COLO829 (cell line): Measurements from ENCODE around the gene ALG8.
"Not testable (repeated sequence)": the region's sequence is repeated elsewhere in the genome, so short reads cannot be mapped to it uniquely, and the experiment has no call there.

Experiments used
- DNase-seq: peaks from one replicate; pipeline ENCODE4 v3.0.0; 2012; ENCODE audit warnings: low spot score

The ALG8 gene

DNA sequence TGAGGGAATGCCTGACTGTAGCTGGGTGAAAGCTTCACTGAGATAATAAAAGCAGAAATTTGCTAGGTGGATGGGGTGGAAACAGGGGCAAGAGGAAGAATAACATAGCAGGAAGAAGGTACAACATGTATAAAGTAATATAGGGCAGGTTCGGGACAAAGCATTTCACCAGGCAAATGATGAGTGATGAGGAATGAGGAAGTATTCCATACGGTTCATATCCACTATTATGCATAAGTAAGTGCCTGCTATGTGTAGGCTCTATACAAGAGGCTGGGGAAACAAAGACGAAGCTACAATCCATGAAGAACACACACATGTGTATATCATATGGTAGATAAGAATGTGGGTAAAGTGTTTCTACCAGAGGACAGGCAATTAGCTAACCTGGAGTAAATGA is 67.7 kb downstream of the ALG8 start:
- DNase-seq = no peak

DNA sequence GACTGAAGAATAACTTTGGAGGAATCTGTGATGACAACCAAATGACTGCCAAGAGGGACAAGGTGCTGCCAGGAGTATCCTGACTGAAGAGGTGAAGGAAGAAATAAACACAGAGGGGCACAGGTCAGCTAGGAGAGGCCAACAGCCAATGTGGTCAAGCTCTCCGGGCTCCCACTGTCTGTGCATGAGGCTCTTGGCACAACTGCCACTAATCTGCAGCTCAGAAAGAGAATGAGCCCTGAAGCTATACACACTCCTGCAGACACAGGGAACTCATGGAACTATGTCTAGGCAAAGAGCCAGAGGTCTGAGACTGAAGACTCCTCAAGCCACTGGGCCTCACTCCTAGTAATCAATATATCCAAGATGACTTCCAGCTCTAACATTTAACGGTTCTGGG is 68.8 kb downstream of the ALG8 start:
- DNase-seq = no peak

DNA sequence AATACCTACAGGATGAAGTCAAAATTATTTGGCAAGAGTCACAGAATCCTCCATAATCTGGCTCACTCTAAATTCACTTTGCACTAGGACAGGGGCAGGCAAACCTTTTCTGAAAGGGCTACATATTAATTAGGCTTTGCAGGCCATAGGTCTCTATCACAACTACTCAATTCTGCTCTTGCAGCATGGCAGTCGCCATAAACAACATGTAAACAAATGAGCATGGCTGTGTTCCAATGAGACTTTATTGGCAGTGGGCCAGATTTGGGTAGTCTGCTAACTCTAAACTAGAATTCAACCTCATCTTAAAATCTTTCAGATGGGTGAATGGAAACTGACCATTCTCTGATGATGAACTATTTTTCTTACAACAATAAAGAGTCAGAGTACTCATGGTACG is 70.0 kb downstream of the ALG8 start:
- no peak for DNase-seq

DNA sequence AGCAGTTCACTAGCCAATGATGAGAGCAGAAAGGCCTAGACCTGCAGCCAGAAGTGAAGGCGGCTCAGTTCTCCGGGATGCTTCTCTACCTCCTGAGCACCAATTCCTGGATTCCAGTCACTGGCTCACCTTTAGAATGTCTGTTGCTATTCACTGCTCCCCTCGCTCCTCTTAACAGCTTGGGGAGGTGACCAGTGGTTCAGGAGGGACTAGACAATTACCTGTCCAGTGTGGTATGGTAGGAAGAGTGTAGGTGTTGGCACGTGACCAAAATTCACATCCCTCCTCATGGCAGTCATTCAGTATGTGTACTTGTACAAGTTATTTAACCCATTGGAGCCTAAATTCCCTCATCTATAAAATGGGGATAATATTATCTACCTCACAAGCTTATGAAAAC is 71.7 kb downstream of the ALG8 start:
- DNase-seq = no peak

DNA sequence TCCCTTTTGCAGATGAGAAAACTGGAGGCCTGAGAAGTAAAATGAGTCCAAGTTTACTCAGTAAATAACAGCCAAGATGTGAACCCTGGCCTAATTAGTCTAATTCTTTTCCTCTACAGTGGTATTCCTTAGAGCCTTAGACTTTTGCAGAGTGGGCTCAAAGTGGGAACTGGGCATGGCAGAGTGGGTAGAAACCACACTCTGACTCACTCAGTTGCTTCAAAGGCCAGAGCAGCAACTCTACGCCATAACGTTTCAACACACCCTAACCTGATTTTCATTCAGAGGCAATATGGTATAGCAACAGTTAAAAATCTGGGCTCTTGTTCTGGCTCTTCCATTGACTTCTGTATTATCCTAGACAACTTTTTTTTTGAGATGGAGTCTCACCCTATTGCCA is 73.0 kb downstream of the ALG8 start:
- DNase-seq = no peak

DNA sequence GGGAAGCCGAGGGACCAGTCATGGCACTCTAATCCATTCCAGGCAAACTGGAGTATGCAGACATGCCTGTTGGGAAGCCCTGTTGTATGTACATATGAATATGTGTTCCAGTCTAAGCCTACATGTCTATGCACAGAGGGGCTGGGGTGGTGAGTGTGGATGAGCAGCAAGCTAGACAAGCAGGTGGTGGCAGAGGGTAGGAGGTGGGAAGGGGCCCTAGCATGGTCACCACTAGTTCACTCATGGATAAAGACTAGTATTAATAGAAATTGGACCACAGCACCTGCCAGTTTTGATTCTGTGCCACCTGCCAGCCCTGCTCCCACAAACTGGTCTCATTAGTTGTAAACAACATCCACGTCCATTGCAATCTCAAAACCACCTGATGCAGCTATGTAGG is 74.2 kb downstream of the ALG8 start:
- no peak for DNase-seq

DNA sequence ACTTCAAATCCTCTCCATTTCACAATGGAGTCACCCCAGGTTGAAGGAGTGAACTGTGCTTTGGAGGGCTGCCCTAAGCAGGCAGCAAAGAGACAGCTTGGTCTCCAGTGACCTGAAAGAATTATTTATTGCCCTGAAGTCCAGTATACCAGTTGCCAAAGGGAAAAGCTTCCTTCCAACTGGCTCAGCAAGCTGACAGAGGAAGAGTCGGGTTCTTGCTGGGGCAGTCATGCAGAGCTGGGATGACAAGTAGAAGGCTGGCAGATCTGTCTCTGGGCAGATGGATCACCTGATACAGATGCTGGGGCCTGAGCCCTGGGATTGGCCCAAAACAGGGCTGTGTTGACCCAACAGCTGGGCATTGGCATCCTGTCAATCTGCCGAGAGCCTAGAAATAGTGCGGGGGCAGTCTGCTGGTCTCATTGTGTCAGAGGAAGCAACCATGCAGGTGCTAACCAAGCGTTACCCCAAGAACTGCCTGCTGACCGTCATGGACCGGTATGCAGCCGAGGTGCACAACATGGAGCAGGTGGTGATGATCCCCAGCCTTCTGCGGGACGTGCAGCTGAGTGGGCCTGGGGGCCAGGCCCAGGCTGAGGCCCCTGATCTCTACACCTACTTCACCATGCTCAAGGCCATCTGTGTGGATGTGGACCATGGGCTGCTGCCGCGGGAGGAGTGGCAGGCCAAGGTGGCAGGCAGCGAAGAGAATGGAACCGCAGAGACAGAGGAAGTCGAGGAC is 75.8 kb downstream of the ALG8 start, which contains the start of gene THRSP:
TSS of gene THRSP (plus strand) at position 422 of the 742 bp plus-strand sequence. CDS start at position 443, 21 bp downstream.
- no peak for DNase-seq

DNA sequence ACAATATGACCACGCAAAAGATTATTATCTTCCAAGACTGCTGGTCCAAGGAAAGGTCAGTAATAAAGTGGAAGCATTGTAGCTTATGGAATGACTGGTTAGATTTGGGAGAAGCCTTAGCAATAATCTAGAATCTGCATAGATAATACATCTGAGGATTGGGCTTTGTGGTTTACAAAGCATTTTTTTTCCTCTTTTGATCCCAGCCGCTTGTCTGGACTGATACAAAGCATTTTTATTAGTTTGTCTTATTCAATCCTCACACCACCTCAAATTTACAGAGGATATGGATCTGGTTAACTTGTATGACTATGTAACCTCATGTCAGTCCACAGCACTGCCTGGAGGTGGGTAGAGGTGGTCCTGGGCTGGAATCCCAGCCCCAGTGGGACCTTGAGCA is 76.8 kb downstream of the ALG8 start:
- no peak for DNase-seq

DNA sequence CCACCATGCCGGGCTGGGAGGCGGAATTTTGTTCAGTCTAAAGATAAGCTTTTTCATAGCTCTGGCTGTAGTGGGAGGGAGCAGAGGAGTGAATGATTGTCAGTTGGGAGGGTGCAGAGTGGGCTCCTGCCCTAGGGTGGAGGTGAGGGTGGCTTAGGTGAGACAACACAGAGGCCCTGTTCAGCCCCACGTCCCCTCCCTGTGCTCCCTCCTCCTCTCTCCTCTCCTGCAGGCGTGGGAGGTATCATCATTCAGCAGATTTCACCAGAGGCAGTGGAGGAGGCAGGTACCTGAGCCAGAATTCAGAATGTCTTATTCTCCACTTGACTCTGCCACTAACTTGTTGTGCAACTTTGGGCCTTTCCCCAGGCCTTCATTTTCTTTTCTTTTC is 77.5 kb downstream of the ALG8 start:
- DNase-seq = no peak

DNA sequence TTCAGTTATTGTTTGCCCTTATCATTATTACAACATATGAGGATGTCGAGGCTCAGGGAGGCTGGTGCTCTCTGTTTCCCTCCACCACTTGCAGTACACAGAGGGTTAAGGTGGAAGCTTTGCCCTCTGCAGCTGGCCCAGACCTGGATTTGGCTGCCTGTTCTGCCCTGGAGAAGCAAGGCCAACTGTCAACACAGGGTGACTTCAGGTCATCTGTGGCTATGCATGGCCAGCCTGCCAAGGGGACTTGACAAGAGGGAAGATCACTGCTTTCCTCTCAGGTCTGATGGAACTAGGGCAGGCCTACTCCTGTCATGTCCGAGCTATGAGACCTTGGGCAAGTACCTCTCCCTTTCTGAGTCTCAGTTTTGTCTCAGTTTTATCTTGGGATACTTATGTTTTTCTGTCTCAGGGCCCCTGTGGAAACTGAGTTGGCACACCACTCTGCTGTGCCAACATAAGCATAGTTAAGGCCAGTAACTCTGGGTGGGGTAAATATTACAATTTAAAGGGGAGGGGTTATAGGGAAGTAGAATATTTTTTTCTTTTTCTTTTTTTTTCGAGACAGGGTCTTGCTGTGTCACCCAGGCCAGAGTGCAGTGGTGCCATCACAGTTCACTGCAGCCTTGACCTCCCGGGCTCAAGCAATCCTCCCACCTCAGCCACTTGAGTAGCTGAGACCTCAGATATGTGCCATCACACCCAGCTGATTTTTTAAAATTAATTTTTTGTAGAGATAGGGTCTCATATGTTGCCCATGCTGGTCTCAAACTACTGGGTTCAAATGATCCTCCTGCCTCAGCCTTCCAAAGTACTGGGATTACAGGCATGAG is 78.1 kb downstream of the ALG8 start:
- no peak for DNase-seq

DNA sequence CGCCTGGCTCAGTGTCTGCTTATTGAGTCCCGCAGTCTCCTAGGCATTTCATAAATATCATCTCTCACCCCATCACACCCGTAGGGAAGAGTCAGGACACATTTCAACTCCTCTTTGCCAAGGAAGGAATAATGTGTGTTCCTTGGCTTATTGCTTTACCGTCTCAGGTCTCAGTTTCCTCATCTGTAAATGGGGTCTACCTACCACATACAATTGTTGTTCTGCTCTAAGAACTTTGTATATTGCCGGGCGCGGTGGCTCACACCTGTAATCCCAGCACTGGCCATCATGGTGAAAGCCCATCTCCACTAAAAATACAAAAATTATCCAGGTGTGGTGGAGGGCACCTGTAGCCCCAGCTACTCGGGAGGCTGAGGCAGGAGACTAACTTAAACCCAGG is 78.9 kb downstream of the ALG8 start:
- no peak for DNase-seq

DNA sequence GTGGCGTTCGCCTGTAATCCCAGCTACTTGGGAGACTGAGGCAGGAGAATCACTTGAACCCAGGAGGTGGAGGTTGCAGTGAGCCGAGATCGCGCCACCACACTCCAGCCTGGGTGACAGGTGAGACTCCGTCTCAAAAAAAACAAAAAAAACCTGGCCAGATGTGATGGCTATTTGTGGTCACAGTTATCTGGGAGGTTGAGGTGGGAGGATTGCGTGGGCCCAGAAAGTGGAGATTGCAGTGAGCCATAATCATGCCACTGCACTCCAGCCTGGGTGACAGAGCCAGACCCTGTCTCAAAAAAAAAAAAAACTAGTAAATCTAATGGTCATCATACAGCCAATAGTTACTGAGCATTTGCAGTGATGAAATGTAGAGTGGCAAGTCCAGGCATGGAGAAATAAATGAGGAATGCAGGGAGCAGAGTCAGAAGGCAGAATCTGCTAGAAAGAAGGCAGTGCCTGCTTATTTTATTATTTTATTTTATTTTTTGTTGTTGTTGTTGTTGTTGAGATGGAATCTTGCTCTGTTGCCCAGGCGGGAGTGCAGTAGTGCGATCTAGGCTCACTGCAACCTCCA is 79.6 kb downstream of the ALG8 start:
- DNase-seq = not testable (repeated sequence)

DNA sequence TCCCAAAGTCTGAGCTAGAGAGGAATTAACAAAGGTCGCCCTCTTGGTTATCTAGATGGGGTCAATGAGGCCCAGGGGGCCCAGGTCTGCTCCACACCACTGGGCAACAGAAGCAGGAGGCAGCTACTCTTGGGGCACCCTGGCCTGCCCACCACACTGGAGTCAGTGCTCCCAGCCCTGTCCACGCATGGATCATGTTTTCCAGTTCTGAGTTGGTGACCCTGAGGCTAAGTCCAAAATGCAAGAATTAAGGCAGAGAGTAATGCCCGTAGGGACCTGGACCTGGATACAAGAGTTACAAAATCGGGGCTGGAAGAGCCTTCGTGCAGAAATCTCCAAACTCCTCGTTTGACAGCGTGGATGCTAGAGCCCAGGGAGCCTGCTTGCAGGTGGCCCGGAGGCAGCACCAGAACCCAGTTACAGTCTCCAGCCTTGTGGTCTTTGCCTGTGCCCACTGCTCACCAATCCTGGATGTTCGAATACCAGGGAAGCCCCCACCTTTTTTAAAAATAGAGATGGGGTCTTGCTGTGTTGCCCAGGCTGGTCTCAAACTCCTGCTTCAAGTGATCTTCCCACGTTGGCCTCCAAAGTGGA is 81.9 kb downstream of the ALG8 start:
- no peak for DNase-seq

DNA sequence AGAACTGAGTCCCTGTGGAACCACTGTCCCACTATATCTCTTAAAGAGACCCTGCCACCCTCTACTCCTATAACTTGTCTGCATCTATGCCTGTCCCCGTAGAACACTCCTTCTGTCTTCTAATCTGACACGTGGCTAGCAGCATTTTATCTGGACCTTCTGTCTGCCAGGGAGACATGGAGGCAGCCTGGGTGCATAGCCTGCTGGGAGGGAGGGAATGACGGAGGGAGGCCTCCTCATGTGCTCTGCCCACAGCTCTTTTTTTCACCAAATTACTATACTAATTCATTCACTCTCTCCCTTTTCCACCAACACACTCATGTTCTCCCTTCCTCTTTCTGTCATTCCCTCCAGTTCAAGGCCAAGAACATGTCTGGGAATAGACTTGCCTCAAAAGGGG is 83.3 kb downstream of the ALG8 start:
- no peak for DNase-seq

DNA sequence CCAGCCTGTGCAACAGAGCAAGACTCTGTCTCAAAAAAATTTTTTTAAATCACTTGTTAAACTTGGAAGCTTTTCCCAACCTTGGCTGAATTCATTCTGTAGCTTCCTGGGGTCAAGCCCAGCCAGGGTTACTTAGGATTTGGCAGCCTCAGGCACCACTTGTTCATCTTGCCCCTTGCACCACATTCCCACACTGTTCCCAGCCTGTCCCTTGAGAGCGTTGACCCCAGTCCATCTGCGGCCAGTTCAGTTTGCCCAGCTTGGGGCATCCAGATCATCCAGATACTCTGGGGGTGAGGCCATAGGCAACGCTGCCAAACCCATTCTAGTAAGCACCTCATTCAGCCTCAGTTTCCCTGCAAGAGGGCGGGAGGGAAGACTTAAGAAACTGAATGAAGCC is 84.5 kb downstream of the ALG8 start:
- DNase-seq = no peak

DNA sequence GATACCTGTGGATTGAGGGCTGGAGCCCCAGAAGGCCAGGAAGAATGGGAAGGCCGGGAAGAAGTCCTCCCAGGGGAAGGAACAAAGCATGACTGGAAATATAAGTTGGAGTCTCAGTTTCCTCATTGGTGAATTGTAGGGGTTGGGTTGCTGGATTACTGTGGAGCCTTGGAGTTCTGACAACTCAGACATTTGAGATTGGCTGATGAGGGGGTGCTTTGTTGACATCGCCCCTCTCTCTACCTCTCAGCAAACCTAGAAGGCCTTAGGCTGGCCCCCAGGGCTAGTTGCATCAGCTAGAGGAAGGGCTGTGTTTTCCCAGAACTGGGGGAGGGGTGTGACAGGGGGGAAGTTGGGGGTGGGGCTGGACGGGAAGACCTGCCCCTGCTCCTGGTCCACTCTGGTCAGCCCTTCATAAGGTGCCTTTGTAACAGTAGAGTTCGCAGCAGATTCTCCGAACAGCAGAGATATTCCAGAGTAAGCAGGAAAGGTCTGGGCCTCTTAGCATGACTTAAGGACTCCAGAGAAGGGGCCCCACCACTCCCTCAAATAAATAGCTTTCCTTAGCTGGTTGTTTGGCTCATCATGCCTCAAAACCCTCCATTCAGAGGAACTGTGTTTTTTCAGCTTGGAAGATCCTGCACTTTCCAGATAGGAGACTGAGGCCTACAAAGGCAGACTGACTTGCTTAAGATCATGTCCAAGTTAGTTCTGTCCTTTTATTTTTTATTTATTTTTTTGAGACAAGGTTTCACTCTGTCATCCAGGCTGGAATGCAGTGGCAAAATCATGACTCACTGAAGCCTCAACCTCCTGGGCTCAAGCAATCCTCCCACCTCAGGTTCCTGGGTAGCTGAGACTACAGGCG is 88.2 kb downstream of the ALG8 start:
- DNase-seq = no peak
